ENCODE measurements around the gene SFXN2.

DNA sequence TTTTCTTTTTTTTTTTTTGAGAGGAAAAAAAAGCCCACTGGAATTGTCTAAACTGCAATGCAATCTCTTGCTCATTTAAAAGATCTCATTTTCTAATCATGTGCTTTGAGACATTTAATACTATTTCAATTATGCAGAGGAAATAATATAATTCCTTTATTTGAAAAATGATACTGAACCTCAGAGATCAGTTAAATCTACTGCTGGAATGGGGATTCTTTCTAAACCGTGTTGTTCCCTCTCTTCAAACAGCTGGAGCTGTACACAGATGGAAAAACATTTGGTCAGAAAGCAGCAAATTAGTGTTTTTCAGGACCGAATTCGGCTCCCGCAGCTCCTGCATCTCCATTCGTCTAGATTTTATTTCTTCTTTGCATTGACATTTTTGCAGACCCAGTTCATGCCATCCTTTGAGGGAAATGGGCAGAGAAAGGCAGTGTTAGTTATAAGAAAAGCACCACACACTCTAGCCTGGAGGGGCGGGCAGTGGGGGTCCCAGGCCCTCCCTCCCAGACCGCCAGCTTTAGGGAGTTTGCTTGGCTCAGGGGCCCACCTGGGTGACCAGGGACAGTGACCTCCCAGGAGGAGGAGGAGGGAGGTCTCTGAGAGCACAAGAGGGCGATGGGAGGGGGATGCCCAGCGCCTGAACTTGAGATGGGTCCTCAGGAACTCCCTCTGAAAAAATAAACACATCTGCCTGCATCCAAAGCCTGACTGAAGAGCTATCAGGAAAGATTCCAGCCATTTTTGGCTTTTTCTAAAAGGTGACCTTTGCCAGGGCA is 37.7 kb upstream of the SFXN2 start:
- TF ChIP-seq SUZ12 (IDR thresholded peaks at IDR 0.05) (no peak), SP1 (IDR thresholded peaks at IDR 0.05) (no peak), FOXM1 (IDR thresholded peaks at IDR 0.05; ENCODE audit: borderline replicate concordance) (no peak), ELF4 (IDR thresholded peaks at IDR 0.05) (no peak), TARDBP (IDR thresholded peaks at IDR 0.05) (no peak), ARNT (IDR thresholded peaks at IDR 0.05) (no peak), HDGF (IDR thresholded peaks at IDR 0.05; ENCODE audit: borderline replicate concordance) (no peak), ZNF384 (IDR thresholded peaks at IDR 0.05) (no peak)

All from HEK293T (cell line).